Esophagus squamous epithelium (tissue), 5 donors: ENCODE results near the gene CYP26A1. TPM values are rescaled to one million over a fixed set of nuclear protein-coding genes. Genes with fewer than 3 reads are reported as not detected.
"Not testable (repeated sequence)": the region's sequence is repeated elsewhere in the genome, so short reads cannot be mapped to it uniquely, and the experiment has no call there.

Source experiments
- DNase-seq: peaks from one replicate; lab custom pipeline; 2025; lab: John Stamatoyannopoulos, UW
- H3K27ac ChIP-seq, 4 donors: fragments of 200-600 bp; sonication (generic); one replicate each; pipeline ENCODE4 v1.5.1; 2016 to 2019; ENCODE audit warnings: mild to moderate bottlenecking in 1 of 4
- H3K27me3 ChIP-seq, 4 donors: fragments of 200-600 bp; sonication (generic); 1 replicate in 3 of 4; 2 replicates in 1 of 4; pipeline versions ENCODE4 v1.5.1 to v1.6.0; 2017 to 2021; ENCODE audit warnings: antibody characterized with exemption in 1 of 4
- H3K36me3 ChIP-seq, 3 donors: fragments of 200-600 bp; sonication (generic); one replicate each; pipeline ENCODE4 v1.5.1; 2016 to 2019
- H3K4me1 ChIP-seq, 3 donors: fragments of 200-600 bp; sonication (generic); one replicate each; pipeline ENCODE4 v1.5.1; 2017 to 2019
- H3K4me3 ChIP-seq, 4 donors: fragments of 200-600 bp; sonication (generic); 1 replicate in 3 of 4; 2 replicates in 1 of 4; pipeline ENCODE4 v1.5.1; 2016 to 2019; ENCODE audit warnings: mild to moderate bottlenecking in 2 of 4, moderate library complexity in 1 of 4
- H3K9me3 ChIP-seq, 3 donors: fragments of 200-600 bp; sonication (generic); one replicate each; pipeline ENCODE4 v1.5.1; 2016 to 2019
- POLR2A ChIP-seq, 4 donors: fragments of 450-650 bp; IDR thresholded peaks; one replicate each; pipeline ENCODE4 v1.6.1; 2017; ENCODE audit warnings: antibody characterized with exemption in 4 of 4, mild to moderate bottlenecking in 4 of 4, moderate library complexity in 3 of 4
- WGBS, 2 donors: methylation state at CpG; one replicate each; pipeline ENCODE4 v1.1.5; 2018; 5-methylcytosine and 5-hydroxymethylcytosine counted together
- intact Hi-C: fragments of 100-400 bp; cut with DNase I; formaldehyde crosslinking; loops from one replicate; pipeline ENCODE4 v1.15.0; 2022
- total RNA-seq, 4 donors: library from RNA; depleted of rRNA; stranded (reverse); fragments of >200 nt; gene quantifications; one replicate each; pipeline ENCODE4 v1.1.0, GENCODE V29; 2016
- TF ChIP-seq, protein P1 (sequence below), 6 experiments: fragments of 450-650 bp in 4 of 6; fragments of 200-600 bp in 2 of 6; sonication (generic) in 2 of 6; IDR thresholded peaks; one replicate each; pipeline ENCODE4 v1.5.1; 2016 to 2019; ENCODE audit warnings: antibody characterized with exemption in 6 of 6, mild to moderate bottlenecking in 4 of 6, moderate library complexity in 4 of 6
- donor health status: DM: yes; HTN: yes; CAD: no.

CYP26A1 gene
- total RNA-seq, 4 donors from 2014 or later = not detected

DNA sequence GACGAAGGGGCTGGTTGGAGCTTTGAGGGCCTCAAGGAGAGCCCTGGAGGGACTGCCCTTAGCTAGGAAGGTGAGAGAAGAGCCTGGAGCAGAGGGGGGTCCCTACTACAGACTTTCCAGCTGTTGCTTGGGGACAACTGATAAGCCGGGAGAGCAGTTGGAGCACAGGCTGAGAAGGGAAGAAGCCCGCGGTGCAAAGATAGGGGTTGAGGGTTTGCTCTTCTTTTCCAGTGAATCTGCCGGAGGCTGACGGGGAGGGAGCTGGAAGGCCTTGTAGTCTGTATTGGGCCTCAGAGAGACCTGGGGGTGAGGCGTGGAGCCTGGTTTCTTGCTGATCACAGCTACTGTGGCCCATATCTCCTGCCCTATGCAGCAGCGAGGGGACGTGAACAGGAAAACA, 23.7 kb downstream of the CYP26A1 start:
- no peak for DNase-seq
- intact Hi-C loops = no loop called here
- Histone ChIP-seq H3K4me3 (no peak overlapping the region), H3K9me3 (no peaks in the 10 kb centered on the region), H3K27ac (no peak overlapping the region), H3K4me1 (no peaks in the 10 kb centered on the region), H3K27me3 (no peaks in the 10 kb centered on the region), H3K36me3 (no peaks in the 10 kb centered on the region)
- 79 to 83% methylated on average over 5 to 9 of the region's 9 CpGs for WGBS, 2 donors
- TF ChIP-seq, protein P1, sequence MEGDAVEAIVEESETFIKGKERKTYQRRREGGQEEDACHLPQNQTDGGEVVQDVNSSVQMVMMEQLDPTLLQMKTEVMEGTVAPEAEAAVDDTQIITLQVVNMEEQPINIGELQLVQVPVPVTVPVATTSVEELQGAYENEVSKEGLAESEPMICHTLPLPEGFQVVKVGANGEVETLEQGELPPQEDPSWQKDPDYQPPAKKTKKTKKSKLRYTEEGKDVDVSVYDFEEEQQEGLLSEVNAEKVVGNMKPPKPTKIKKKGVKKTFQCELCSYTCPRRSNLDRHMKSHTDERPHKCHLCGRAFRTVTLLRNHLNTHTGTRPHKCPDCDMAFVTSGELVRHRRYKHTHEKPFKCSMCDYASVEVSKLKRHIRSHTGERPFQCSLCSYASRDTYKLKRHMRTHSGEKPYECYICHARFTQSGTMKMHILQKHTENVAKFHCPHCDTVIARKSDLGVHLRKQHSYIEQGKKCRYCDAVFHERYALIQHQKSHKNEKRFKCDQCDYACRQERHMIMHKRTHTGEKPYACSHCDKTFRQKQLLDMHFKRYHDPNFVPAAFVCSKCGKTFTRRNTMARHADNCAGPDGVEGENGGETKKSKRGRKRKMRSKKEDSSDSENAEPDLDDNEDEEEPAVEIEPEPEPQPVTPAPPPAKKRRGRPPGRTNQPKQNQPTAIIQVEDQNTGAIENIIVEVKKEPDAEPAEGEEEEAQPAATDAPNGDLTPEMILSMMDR (IDR thresholded peaks at IDR 0.05) = no peak
- TF ChIP-seq POLR2A (IDR thresholded peaks at IDR 0.05) = no peak

DNA sequence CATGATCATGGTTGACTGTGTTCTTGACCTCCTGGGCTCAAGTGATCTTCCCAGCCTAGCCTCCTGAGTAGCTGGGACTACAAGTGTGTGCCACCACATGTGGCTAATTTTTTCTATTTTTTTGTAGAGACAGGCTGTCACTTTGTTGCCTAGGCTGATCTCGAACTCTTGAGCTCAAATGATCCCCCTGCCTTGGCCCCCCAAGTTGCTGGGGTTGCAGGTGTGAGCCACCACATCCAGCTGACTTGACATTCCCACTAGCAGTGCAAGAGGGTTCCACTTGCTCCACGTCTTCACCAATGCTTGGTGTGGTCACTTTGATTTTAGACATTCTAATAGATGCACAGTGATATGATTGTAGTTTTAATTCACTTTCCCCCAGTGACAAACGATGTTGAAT, 25.1 kb downstream of the CYP26A1 start:
- TF ChIP-seq, protein P1 (IDR thresholded peaks at IDR 0.05) = no peak
- no peaks in the 10 kb centered on the region for H3K4me1 ChIP-seq
- no peaks in the 10 kb centered on the region for H3K9me3 ChIP-seq
- no peak for DNase-seq
- no peak overlapping the region for H3K4me3 ChIP-seq
- intact Hi-C loops = no loop called here
- no peaks in the 10 kb centered on the region for H3K36me3 ChIP-seq
- H3K27me3 ChIP-seq = no peaks in the 10 kb centered on the region
- H3K27ac ChIP-seq = no peak overlapping the region
- WGBS, 2 donors = 72 to 87% methylated on average over 3 of the region's 3 CpGs

DNA sequence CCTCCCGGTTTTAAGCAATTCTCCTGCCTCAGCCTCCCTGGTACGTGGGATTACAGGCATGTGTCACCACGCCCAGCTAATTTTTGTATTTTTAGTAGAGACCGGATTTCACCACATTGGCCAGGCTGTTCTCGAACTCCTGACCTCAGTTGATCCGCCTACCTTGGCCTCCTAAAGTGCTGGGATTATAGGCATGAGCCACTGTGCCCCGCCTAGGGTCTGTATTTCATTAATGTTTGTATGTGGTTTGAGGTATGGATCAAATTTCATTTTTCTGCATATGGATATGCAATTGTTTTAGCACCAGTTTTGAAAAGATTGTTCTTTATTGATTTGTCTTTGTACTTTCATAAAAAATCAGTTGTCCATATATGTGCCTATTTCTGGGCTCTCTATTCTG, 26.0 kb downstream of the CYP26A1 start:
- no peak for DNase-seq
- intact Hi-C loops = no loop called here
- Histone ChIP-seq H3K36me3 (no peaks in the 10 kb centered on the region), H3K4me1 (no peaks in the 10 kb centered on the region), H3K27me3 (no peaks in the 10 kb centered on the region), H3K4me3 (no peak overlapping the region), H3K9me3 (no peaks in the 10 kb centered on the region), H3K27ac (no peak overlapping the region)
- WGBS, 2 donors = 72 to 77% methylated on average over 7 of the region's 7 CpGs
- TF ChIP-seq, protein P1 (IDR thresholded peaks at IDR 0.05) = no peak
- TF ChIP-seq POLR2A (IDR thresholded peaks at IDR 0.05) = no peak

DNA sequence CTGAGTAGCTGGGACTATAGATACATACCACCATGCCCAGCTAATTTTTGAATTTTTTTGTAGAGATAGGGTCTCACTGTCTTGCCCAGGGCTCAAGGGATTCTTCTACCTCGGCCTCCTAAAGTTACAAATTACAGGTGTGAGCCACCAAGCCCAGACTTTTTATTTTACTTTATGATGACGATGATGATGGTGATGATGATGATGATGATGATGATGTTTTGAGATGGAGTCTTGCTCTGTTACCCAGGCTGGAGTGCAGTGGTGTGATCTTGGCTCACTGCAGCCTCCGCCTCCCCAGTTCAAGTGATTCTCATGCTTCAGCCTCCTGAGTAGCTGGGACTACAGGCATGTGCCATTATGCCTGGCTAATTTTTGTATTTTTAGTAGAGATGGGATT, 27.5 kb downstream of the CYP26A1 start:
- H3K9me3 ChIP-seq, H3K4me3 ChIP-seq, intact Hi-C loops, DNase-seq, H3K4me1 ChIP-seq, H3K27me3 ChIP-seq, H3K36me3 ChIP-seq, H3K27ac ChIP-seq: not testable (repeated sequence)
- 82 to 100% methylated on average over 2 of the region's 3 CpGs for WGBS, 2 donors

DNA sequence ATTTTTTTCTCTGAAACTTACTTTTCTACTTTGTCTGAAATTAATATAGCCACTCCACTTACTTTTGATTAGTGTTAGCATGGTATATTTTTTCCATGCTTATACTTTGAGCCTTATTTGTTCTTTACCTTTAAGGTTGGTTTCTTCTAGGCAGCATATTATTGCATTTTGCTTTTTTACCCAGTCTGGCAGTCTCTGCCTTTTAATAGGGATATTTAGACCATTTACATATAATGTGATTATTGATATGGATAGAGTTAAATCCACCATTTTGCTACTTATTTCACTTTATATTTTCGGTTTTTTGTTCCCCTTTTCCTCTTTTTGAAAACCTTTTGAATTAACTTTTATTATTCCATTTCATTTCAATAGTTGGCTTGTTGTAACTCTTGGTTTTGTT, 30.3 kb downstream of the CYP26A1 start:
- H3K9me3 ChIP-seq = no peaks in the 10 kb centered on the region
- 42 to 67% methylated on average over 1 of the region's 1 CpG for WGBS, 2 donors

More for the DNA sequence above, 30.3 kb downstream of the CYP26A1 start:
- Histone ChIP-seq H3K36me3 (no peaks in the 10 kb centered on the region), H3K4me1 (no peaks in the 10 kb centered on the region), H3K27me3 (no peaks in the 10 kb centered on the region), H3K27ac (no peak overlapping the region), H3K4me3 (no peak overlapping the region)
- no peak for DNase-seq
- intact Hi-C loops = no loop called here
- TF ChIP-seq, protein P1 (IDR thresholded peaks at IDR 0.05) = no peak
- TF ChIP-seq POLR2A (IDR thresholded peaks at IDR 0.05) = no peak
